ENCODE measurements around the gene PNLDC1.
A peak's percentile ranks its signal among the peaks of the same experiment; 100 is the strongest.
"Not testable (repeated sequence)": the region's sequence is repeated elsewhere in the genome, so short reads cannot be mapped to it uniquely, and the experiment has no call there.

The PNLDC1 gene

DNA sequence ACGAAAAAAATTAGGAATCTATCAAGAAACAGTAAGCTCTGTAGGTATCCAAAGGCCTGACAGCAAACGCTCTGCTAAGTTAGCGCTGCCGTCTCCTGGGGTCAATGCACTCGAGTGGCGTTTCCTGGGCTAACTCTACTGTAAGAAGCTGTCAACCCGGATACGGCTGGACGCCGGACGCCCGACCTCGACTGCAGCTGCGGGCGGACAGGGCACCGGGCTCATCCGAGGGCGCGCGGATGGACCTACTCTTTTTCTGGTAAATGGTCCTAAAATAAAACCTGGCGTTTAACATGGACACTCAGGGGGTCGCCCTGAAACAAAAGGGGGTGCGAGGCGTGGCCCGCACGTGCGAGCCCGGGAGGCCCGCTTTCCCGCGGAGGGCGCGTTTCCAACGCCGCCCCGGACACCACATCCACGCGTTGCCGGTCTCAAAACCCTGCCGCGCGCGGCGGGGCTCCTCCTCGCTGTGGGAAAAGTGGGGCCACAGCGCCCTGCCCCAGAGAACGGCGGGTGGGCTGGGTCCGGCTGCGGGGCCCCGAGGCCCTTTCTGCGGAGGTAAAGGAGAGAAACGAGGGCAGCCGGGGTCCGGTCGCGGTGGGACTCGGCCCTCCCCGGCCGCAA, 11.2 kb upstream of the PNLDC1 start:
- peak; percentile 44 for DNase-seq (ENCODE audit: low read depth)
- H3K4me3 ChIP-seq (ENCODE audit: low read length) = peak overlapping the region; percentile 93
- TF ChIP-seq, protein P1, sequence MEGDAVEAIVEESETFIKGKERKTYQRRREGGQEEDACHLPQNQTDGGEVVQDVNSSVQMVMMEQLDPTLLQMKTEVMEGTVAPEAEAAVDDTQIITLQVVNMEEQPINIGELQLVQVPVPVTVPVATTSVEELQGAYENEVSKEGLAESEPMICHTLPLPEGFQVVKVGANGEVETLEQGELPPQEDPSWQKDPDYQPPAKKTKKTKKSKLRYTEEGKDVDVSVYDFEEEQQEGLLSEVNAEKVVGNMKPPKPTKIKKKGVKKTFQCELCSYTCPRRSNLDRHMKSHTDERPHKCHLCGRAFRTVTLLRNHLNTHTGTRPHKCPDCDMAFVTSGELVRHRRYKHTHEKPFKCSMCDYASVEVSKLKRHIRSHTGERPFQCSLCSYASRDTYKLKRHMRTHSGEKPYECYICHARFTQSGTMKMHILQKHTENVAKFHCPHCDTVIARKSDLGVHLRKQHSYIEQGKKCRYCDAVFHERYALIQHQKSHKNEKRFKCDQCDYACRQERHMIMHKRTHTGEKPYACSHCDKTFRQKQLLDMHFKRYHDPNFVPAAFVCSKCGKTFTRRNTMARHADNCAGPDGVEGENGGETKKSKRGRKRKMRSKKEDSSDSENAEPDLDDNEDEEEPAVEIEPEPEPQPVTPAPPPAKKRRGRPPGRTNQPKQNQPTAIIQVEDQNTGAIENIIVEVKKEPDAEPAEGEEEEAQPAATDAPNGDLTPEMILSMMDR (conservative IDR thresholded peaks at IDR 0.05; ENCODE audit: low read length) = no peak

DNA sequence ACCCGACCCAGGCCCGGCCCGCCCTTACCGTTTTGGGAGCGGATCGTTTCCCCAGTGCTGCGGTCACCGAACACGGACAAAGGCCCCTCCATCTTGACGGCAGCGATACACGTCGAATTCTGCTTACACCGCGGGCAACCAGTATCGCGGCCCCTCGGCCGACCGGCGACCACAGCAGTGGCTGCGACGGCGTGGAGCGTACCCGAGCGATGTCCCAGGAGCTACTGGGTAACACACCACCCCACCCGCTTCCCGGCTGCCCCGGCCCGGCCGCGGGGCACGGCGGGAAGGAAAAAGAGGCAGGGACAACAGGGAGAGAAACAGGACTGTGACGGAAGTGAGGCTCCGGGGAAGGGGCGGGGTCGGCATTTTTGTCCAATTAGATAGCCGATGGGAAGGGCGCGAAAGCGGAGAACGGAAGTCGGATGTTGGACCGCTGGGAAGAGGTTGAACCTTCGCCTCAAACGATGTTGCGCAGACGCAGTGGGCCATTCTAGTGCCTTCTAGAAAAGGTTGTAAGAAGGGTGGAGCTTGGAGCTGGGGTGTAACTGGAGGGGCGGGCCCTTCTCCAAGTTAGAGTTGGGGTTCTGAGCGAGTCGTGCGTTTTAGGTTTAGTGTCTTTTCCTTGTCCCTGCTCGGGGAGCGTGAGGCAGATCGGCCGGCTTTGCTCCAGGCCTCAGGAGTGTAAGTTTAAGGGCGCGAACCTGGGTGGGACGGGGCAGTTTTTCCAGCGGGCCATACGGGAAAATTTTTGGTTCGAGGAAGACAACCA, 10.5 kb upstream of the PNLDC1 start, which contains the start of gene TCP1:
Gene TCP1 (minus strand): TSS at position 226 of the 772 bp plus-strand sequence. CDS start 134 bp downstream, at position 92.
- TF ChIP-seq, protein P1 (conservative IDR thresholded peaks at IDR 0.05; ENCODE audit: low read length) = no peak
- H3K4me3 ChIP-seq (ENCODE audit: low read length) = peak within 1 kb of the TSS; percentile 93
- peak; percentile 99 for DNase-seq (ENCODE audit: low read depth)

DNA sequence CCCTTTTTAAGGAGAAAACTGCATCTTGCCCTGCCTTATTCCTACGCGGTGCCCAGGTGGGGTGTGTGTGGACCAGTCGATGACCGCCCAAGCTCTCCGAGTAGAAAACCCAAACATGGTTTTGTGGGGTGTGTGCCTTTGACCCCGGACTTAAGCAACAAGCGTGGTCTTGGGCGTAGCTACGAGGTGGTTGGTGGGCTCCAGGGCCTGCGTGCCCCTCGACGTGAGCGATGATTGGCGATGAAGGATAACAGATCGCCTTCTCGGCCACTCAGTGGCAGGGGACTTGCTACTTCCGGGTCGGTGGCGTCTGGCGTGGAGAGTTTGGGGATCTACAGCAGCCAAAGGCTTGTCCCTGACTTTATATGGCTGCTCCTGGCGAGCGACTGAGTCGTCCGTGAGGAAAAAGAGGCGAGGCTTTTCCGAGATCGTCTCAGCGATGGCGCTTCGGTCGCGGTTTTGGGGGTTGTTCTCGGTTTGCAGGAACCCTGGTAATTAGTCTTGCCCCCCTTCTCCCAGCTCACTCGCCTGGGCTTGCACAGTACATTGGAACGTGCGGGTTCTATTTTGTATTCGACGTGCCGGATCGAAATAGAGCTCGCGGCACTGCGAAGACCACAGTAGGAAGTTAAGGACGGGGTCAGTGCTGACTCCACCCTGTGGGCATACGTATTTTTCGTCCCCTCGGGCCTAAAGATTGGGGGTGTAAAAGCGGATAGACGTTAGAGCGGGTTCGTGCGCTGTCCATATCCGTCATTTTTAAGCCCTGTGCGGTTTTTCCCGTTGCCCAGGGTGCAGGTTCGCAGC, 9.7 kb upstream of the PNLDC1 start, which contains the start of gene MRPL18:
Gene MRPL18 (plus strand): TSS at position 319 of the 807 bp plus-strand sequence. CDS start 121 bp downstream, at position 440.
- H3K4me3 ChIP-seq (ENCODE audit: low read length) = peak within 1 kb of the TSS; percentile 93
- TF ChIP-seq, protein P1 (conservative IDR thresholded peaks at IDR 0.05; ENCODE audit: low read length) = no peak
- peak; percentile 99 for DNase-seq (ENCODE audit: low read depth)

DNA sequence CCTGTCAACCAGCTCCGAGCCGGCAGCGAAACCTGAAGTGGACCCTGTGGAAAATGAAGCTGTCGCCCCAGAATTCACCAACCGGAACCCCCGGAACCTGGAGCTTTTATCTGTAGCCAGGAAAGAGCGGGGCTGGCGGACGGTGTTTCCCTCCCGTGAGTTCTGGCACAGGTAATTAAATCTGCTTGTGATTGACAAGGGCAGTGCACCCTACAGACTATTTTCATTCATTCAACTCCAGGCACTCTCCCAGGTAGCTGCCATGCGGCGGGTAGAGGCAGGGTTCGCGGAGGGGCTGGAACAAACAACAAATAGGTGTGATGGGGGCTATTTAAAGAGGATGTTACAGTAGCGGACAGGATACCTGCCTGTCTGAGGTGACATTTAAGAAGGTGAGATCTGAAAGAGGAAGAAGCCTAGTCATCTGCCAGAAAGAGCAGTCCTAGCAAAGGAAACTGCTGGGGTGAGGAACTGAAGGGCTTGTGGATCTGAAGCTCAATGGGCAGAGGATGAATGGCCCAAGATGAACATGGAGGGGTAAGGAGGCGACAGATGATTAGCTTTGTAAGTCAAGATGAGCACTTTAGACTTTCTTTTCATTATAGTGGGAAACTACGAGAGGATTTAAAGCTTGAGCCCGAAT, 9.0 kb upstream of the PNLDC1 start:
- H3K4me3 ChIP-seq (ENCODE audit: low read length) = peak overlapping the region; percentile 89
- no peak for DNase-seq (ENCODE audit: low read depth)
- TF ChIP-seq, protein P1 (conservative IDR thresholded peaks at IDR 0.05; ENCODE audit: low read length) = no peak

DNA sequence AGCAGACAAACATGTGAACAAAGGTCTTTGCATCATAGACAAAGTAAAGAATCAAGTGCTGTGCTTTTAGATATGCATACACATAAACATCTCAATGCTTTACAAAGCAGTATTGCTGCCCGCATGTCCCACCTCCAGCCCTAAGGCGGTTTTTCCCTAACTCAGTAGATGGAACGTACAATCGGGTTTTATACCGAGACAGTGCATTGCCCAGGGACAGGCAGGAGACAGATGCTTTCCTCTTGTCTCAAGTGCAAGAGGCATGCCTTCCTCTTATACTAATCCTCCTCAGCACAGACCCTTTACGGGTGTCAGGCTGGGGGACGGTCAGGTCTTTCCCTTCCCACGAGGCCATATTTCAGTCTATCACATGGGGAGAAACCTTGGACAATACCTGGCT, 5.1 kb upstream of the PNLDC1 start:
- not testable (repeated sequence) for DNase-seq (ENCODE audit: low read depth); H3K4me3 ChIP-seq (ENCODE audit: low read length)

DNA sequence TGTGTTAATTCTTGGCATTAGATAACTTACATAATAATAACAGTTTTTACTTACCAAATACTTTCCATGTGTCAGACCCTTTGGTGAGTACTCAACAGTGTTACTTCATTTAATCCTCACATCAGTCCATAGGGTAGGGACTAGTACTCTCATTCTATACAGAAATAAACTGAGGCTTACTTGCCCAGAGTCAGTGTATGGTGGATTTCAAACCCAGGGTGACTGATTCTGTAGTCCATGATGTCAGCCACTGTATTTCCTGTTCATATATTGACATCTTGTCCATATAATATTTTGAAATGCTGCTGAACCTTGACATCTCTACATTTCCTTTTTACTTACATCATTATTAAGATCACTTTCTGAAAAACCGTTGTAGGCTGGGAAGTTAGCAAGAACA, 2.5 kb upstream of the PNLDC1 start:
- TF ChIP-seq, protein P1 (conservative IDR thresholded peaks at IDR 0.05; ENCODE audit: low read length) = no peak
- no peak for DNase-seq (ENCODE audit: low read depth)
- no peak overlapping the region for H3K4me3 ChIP-seq (ENCODE audit: low read length)

DNA sequence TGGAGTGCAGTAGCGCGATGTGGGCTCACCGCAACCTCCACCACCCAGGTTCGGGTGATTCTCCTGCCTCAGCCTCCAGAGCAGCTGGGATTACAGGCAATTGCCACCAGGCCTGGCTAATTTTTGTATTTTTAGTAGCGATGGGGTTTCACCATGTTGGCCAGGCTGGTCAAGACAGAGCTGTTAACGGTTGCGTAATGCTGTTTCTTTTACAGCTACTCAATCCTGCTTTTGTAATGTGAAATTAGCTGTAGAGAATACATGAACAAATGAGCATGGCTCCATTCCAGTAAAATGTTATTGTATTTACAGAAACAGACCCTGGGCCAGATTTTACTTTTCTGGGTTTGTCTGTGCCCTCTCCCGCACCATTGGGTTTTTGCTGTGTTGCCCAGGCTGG, 1.9 kb downstream of the PNLDC1 start:
- H3K4me3 ChIP-seq (ENCODE audit: low read length) = no peak overlapping the region
- DNase-seq (ENCODE audit: low read depth) = peak; percentile 9
- TF ChIP-seq, protein P1 (conservative IDR thresholded peaks at IDR 0.05; ENCODE audit: low read length) = no peak
